ENCODE measurements around the gene ZBTB24. TPM values are rescaled to one million over a fixed set of nuclear protein-coding genes. Genes with fewer than 3 reads are reported as not detected.
A peak's percentile ranks its signal among the peaks of the same experiment; 100 is the strongest.

ZBTB24 gene
- total RNA-seq, 2 experiments from 2014 or later, result 16.1 to 16.5 TPM

- no peaks in the 10 kb centered on the region for H3K9me3 Mint-ChIP-seq
- peak overlapping the region; percentile 93 for H3K4me3 Mint-ChIP-seq
- peak overlapping the region; percentile 94 for H3K27ac Mint-ChIP-seq
- no peaks in the 10 kb centered on the region for H3K27me3 Mint-ChIP-seq
- H3K4me1 Mint-ChIP-seq, result peaks cover 52% of the 10 kb centered on the region
- peaks cover 21% of the 10 kb centered on the region for H3K36me3 Mint-ChIP-seq
- no peak for DNase-seq
These were observed 29.2 kb downstream of the ZBTB24 start for GRCh38 chr6:109453594-109454495.

- Mint-ChIP-seq H3K4me3 (no peak overlapping the region), H3K27me3 (no peaks in the 10 kb centered on the region), H3K36me3 (peaks cover 21% of the 10 kb centered on the region), H3K4me1 (peaks cover 48% of the 10 kb centered on the region), H3K27ac (no peak overlapping the region), H3K9me3 (no peaks in the 10 kb centered on the region)
- no peak for DNase-seq
These were observed 29.9 kb downstream of the ZBTB24 start for GRCh38 chr6:109453156-109453555.

- no peak overlapping the region for H3K4me3 Mint-ChIP-seq
- no peak for DNase-seq
- H3K4me1 Mint-ChIP-seq, result peaks cover 38% of the 10 kb centered on the region
- H3K27ac Mint-ChIP-seq, result no peak overlapping the region
- H3K36me3 Mint-ChIP-seq, result peaks cover 13% of the 10 kb centered on the region
- H3K9me3 Mint-ChIP-seq, result no peaks in the 10 kb centered on the region
- H3K27me3 Mint-ChIP-seq, result no peaks in the 10 kb centered on the region
These were observed 30.8 kb downstream of the ZBTB24 start for GRCh38 chr6:109452181-109452580.

- Mint-ChIP-seq H3K27ac (no peak overlapping the region), H3K27me3 (no peaks in the 10 kb centered on the region), H3K36me3 (peaks cover 15% of the 10 kb centered on the region), H3K4me1 (peaks cover 31% of the 10 kb centered on the region), H3K4me3 (no peak overlapping the region), H3K9me3 (no peaks in the 10 kb centered on the region)
- no peak for DNase-seq
These were observed 31.6 kb downstream of the ZBTB24 start for GRCh38 chr6:109451376-109451775.

- H3K4me1 Mint-ChIP-seq, result peaks cover 29% of the 10 kb centered on the region
These were observed 32.2 kb downstream of the ZBTB24 start for GRCh38 chr6:109450801-109451200.

GRCh38 chr6:109449795-109450673, 33.0 kb downstream of the ZBTB24 start:
- Mint-ChIP-seq H3K36me3 (peaks cover 15% of the 10 kb centered on the region), H3K4me3 (peak overlapping the region; percentile 7), H3K27me3 (no peaks in the 10 kb centered on the region), H3K4me1 (peaks cover 26% of the 10 kb centered on the region), H3K27ac (peak overlapping the region; percentile 66), H3K9me3 (no peaks in the 10 kb centered on the region)
- DNase-seq, result no peak

More at GRCh38 chr6:109450801-109451200, 32.2 kb downstream of the ZBTB24 start:
- no peak overlapping the region for H3K27ac Mint-ChIP-seq
- no peak for DNase-seq
- no peak overlapping the region for H3K4me3 Mint-ChIP-seq
- no peaks in the 10 kb centered on the region for H3K27me3 Mint-ChIP-seq
- H3K36me3 Mint-ChIP-seq, result peaks cover 15% of the 10 kb centered on the region
- no peaks in the 10 kb centered on the region for H3K9me3 Mint-ChIP-seq

- DNase-seq, result no peak
- H3K36me3 Mint-ChIP-seq, result peaks cover 15% of the 10 kb centered on the region
- H3K4me3 Mint-ChIP-seq, result no peak overlapping the region
- H3K27me3 Mint-ChIP-seq, result no peaks in the 10 kb centered on the region
- peaks cover 23% of the 10 kb centered on the region for H3K4me1 Mint-ChIP-seq
- H3K9me3 Mint-ChIP-seq, result no peaks in the 10 kb centered on the region
- H3K27ac Mint-ChIP-seq, result peak overlapping the region; percentile 3
These were observed 33.8 kb downstream of the ZBTB24 start for GRCh38 chr6:109449064-109449794.

GRCh38 chr6:109448615-109449014, 34.4 kb downstream of the ZBTB24 start:
- Mint-ChIP-seq H3K4me1 (peaks cover 18% of the 10 kb centered on the region), H3K36me3 (peaks cover 15% of the 10 kb centered on the region), H3K4me3 (no peak overlapping the region), H3K27me3 (no peaks in the 10 kb centered on the region), H3K27ac (no peak overlapping the region), H3K9me3 (no peaks in the 10 kb centered on the region)
- DNase-seq, result no peak

- Mint-ChIP-seq H3K27ac (no peak overlapping the region), H3K4me3 (no peak overlapping the region), H3K27me3 (no peaks in the 10 kb centered on the region), H3K36me3 (peaks cover 15% of the 10 kb centered on the region), H3K9me3 (no peaks in the 10 kb centered on the region), H3K4me1 (peaks cover 16% of the 10 kb centered on the region)
- no peak for DNase-seq
These were observed 35.0 kb downstream of the ZBTB24 start for GRCh38 chr6:109447878-109448555.

GRCh38 chr6:109447087-109447486, 35.9 kb downstream of the ZBTB24 start:
- peaks cover 24% of the 10 kb centered on the region for H3K4me1 Mint-ChIP-seq
- no peak overlapping the region for H3K27ac Mint-ChIP-seq
- no peak for DNase-seq
- H3K4me3 Mint-ChIP-seq, result no peak overlapping the region
- no peaks in the 10 kb centered on the region for H3K9me3 Mint-ChIP-seq
- H3K27me3 Mint-ChIP-seq, result no peaks in the 10 kb centered on the region
- peaks cover 21% of the 10 kb centered on the region for H3K36me3 Mint-ChIP-seq

- DNase-seq, result no peak
- Mint-ChIP-seq H3K27me3 (no peaks in the 10 kb centered on the region), H3K27ac (no peak overlapping the region), H3K4me1 (peaks cover 30% of the 10 kb centered on the region), H3K9me3 (no peaks in the 10 kb centered on the region), H3K4me3 (no peak overlapping the region), H3K36me3 (peaks cover 19% of the 10 kb centered on the region)
These were observed 36.5 kb downstream of the ZBTB24 start for GRCh38 chr6:109446541-109446940.

GRCh38 chr6:109446072-109446471, 36.9 kb downstream of the ZBTB24 start:
- Mint-ChIP-seq H3K4me3 (no peak overlapping the region), H3K36me3 (peaks cover 19% of the 10 kb centered on the region), H3K9me3 (no peaks in the 10 kb centered on the region), H3K4me1 (peaks cover 31% of the 10 kb centered on the region), H3K27ac (no peak overlapping the region), H3K27me3 (no peaks in the 10 kb centered on the region)
- no peak for DNase-seq

- Mint-ChIP-seq H3K4me1 (peaks cover 27% of the 10 kb centered on the region), H3K36me3 (peaks cover 15% of the 10 kb centered on the region), H3K9me3 (no peaks in the 10 kb centered on the region), H3K27ac (no peak overlapping the region), H3K27me3 (no peaks in the 10 kb centered on the region), H3K4me3 (no peak overlapping the region)
- DNase-seq, result no peak
These were observed 37.6 kb downstream of the ZBTB24 start for GRCh38 chr6:109445382-109445781.

GRCh38 chr6:109443425-109443950, 39.5 kb downstream of the ZBTB24 start:
- no peak for DNase-seq
- Mint-ChIP-seq H3K9me3 (no peaks in the 10 kb centered on the region), H3K36me3 (peaks cover 13% of the 10 kb centered on the region), H3K4me3 (no peak overlapping the region), H3K4me1 (peaks cover 21% of the 10 kb centered on the region), H3K27ac (no peak overlapping the region), H3K27me3 (no peaks in the 10 kb centered on the region)

All from activated naive CD8-positive, alpha-beta T cell treated with anti-CD3 and anti-CD28 coated beads for 36 hours (primary cell).